H1 (cell line): ENCODE data around the gene CES4A. TPM values are rescaled to one million over a fixed set of nuclear protein-coding genes. Genes with fewer than 3 reads are reported as not detected.

Experiments used
- CTCF ChIA-PET: fragments of 300-600 bp; sonication (Branson Sonifier 250); formaldehyde crosslinking; loops from one replicate; lab custom pipeline; 2021; ENCODE audit not compliant: partially characterized antibody; lab: Charles Lee
- POLR2A ChIA-PET: fragments of 300-600 bp; sonication (Branson Sonifier 250); formaldehyde crosslinking; loops from one replicate; lab custom pipeline; 2021; ENCODE audit warnings: inconsistent platforms; ENCODE audit not compliant: partially characterized antibody; lab: Charles Lee
- DNase-seq, 2 experiments: peaks; one replicate each; pipeline versions ENCODE4 v3.0.0 to v3.0.0-alpha.2; 2010 to 2022; ENCODE audit warnings: low spot score in 2 of 2, low read depth in 1 of 2, mixed read lengths in 1 of 2
- FAIRE-seq: peaks from 2 replicates; lab custom pipeline; 2011; peaks lifted over from hg19 to GRCh38; lab: Jason Lieb, UNC
- H2AFZ ChIP-seq: 2 replicates; pipeline ENCODE4 v1.8.1; 2012; ENCODE audit warnings: low read length, inconsistent platforms
- H2AK5ac ChIP-seq: 2 replicates; pipeline ENCODE4 v1.6.1; 2013; ENCODE audit warnings: low read depth, low read length
- H2BK120ac ChIP-seq: replicated peaks from 2 replicates; pipeline ENCODE3; 2013; ENCODE audit warnings: low read depth, low read length, inconsistent platforms
- H2BK12ac ChIP-seq: 2 replicates; pipeline ENCODE4 v1.6.1; 2013; ENCODE audit warnings: low read depth, low read length
- H2BK15ac ChIP-seq: 2 replicates; pipeline ENCODE4 v1.6.1; 2013; ENCODE audit warnings: low read length
- H2BK20ac ChIP-seq: 2 replicates; pipeline ENCODE4 v1.6.1; 2013; ENCODE audit warnings: low read length
- H2BK5ac ChIP-seq: 2 replicates; pipeline ENCODE4 v1.6.1; 2013; ENCODE audit warnings: low read depth, low read length
- H3K14ac ChIP-seq: 2 replicates; pipeline ENCODE4 v1.6.1; 2013; ENCODE audit warnings: inconsistent platforms; ENCODE audit not compliant: insufficient read length
- H3K18ac ChIP-seq: 2 replicates; pipeline ENCODE4 v1.6.1; 2013; ENCODE audit warnings: low read length; ENCODE audit errors: extremely low read depth
- H3K23ac ChIP-seq: 2 replicates; pipeline ENCODE4 v1.6.1; 2013; ENCODE audit warnings: inconsistent platforms; ENCODE audit not compliant: insufficient read length
- H3K23me2 ChIP-seq: 2 replicates; pipeline ENCODE4 v1.6.1; 2013; ENCODE audit warnings: low read depth, low read length
- H3K27ac ChIP-seq: 2 replicates; pipeline ENCODE4 v1.6.1; 2011; ENCODE audit warnings: low read depth, low read length, inconsistent platforms
- H3K27me3 ChIP-seq, 4 experiments: replicated peaks in 1 of 4; 1 replicate in 1 of 4; 2 replicates in 3 of 4; pipeline versions ENCODE4 v1.6.1 to v1.8.1; 2011 to 2013; ENCODE audit warnings: low read length in 3 of 4, mild to moderate bottlenecking in 3 of 4, inconsistent platforms in 2 of 4, mixed read lengths in 2 of 4, moderate library complexity in 1 of 4; ENCODE audit not compliant: control insufficient read depth in 3 of 4, insufficient read depth in 3 of 4; ENCODE audit errors: extremely low read depth in 1 of 4
- H3K36me3 ChIP-seq, 4 experiments: 2 replicates each; pipeline versions ENCODE4 v1.6.1 to v1.8.1; 2011 to 2013; ENCODE audit warnings: mild to moderate bottlenecking in 4 of 4, low read length in 3 of 4, moderate library complexity in 2 of 4, control low read depth in 1 of 4, inconsistent platforms in 1 of 4; ENCODE audit not compliant: insufficient read depth in 4 of 4, control insufficient read depth in 2 of 4
- H3K4ac ChIP-seq: replicated peaks from 2 replicates; pipeline ENCODE3; 2013; ENCODE audit warnings: low read length, low read depth, mixed read lengths, inconsistent platforms; ENCODE audit not compliant: insufficient read length
- H3K4me1 ChIP-seq, 4 experiments: replicated peaks in 1 of 4; 1 replicate in 1 of 4; 2 replicates in 3 of 4; pipeline versions ENCODE4 v1.6.1 to v1.8.1; 2011 to 2013; ENCODE audit warnings: low read length in 3 of 4, inconsistent platforms in 2 of 4, mixed read lengths in 1 of 4; ENCODE audit not compliant: insufficient read depth in 4 of 4, control insufficient read depth in 3 of 4
- H3K4me2 ChIP-seq, 2 experiments: 2 replicates each; pipeline versions ENCODE4 v1.6.1 to v1.8.1; 2011 to 2013; ENCODE audit warnings: low read depth in 2 of 2, low read length in 2 of 2, control low read depth in 1 of 2, inconsistent platforms in 1 of 2, mild to moderate bottlenecking in 1 of 2; ENCODE audit not compliant: insufficient read depth in 1 of 2
- H3K4me3 ChIP-seq, 4 experiments: fragments of 200-600, 300-600 bp in 1 of 4; sonication (generic), shearing (Covaris generic), sonication (Bioruptor Twin) in 1 of 4; 2 replicates each; pipeline versions ENCODE4 v1.5.1 to v1.8.1; 2011 to 2016; ENCODE audit warnings: low read length in 4 of 4, low read depth in 3 of 4, control low read depth in 2 of 4, inconsistent platforms in 2 of 4, mild to moderate bottlenecking in 2 of 4, mixed read lengths in 1 of 4, moderate library complexity in 1 of 4; ENCODE audit not compliant: insufficient read depth in 2 of 4; ENCODE audit errors: extremely low read depth in 1 of 4
- H3K56ac ChIP-seq: replicated peaks from 2 replicates; pipeline ENCODE3; 2013; ENCODE audit warnings: low read depth, mild to moderate bottlenecking, mixed read lengths, low read length, inconsistent platforms; ENCODE audit not compliant: insufficient read length
- H3K79me1 ChIP-seq: 2 replicates; pipeline ENCODE4 v1.6.1; 2013; ENCODE audit warnings: low read depth, low read length, control low read depth
- H3K79me2 ChIP-seq, 2 experiments: 2 replicates each; pipeline versions ENCODE4 v1.6.1 to v1.8.1; 2012 to 2013; ENCODE audit warnings: low read length in 2 of 2, mild to moderate bottlenecking in 2 of 2, inconsistent platforms in 1 of 2; ENCODE audit not compliant: insufficient read depth in 2 of 2, control insufficient read depth in 1 of 2
- H3K9ac ChIP-seq, 4 experiments: replicated peaks in 1 of 4; 1 replicate in 1 of 4; 2 replicates in 3 of 4; pipeline versions ENCODE4 v1.6.1 to v1.8.1; 2011 to 2013; ENCODE audit warnings: low read depth in 3 of 4, low read length in 3 of 4, control low read depth in 2 of 4, mild to moderate bottlenecking in 2 of 4, moderate library complexity in 2 of 4, inconsistent platforms in 1 of 4; ENCODE audit errors: extremely low read depth in 1 of 4
- H3K9me3 ChIP-seq, 2 experiments: 2 replicates each; pipeline versions ENCODE4 v1.6.1 to v1.8.1; 2012 to 2013; ENCODE audit warnings: mild to moderate bottlenecking in 2 of 2, moderate library complexity in 2 of 2, control low read depth in 1 of 2, inconsistent platforms in 1 of 2, low read depth in 1 of 2, low read length in 1 of 2, mixed read lengths in 1 of 2; ENCODE audit not compliant: insufficient read depth in 2 of 2
- H4K20me1 ChIP-seq, 2 experiments: replicated peaks in 1 of 2; 2 replicates each; pipeline versions ENCODE3 to v1.8.1; 2011 to 2013; ENCODE audit warnings: inconsistent platforms in 2 of 2, low read length in 2 of 2, mild to moderate bottlenecking in 1 of 2; ENCODE audit not compliant: insufficient read depth in 2 of 2, control insufficient read depth in 1 of 2
- H4K5ac ChIP-seq: 2 replicates; pipeline ENCODE4 v1.6.1; 2013; ENCODE audit warnings: low read length, low read depth, mixed read lengths, inconsistent platforms; ENCODE audit not compliant: insufficient read length
- H4K8ac ChIP-seq: 2 replicates; pipeline ENCODE4 v1.8.0; 2013; ENCODE audit warnings: mild to moderate bottlenecking, moderate library complexity, low read length, inconsistent platforms; ENCODE audit not compliant: insufficient read depth; ENCODE audit errors: extremely low read depth
- H4K91ac ChIP-seq: replicated peaks from 2 replicates; pipeline ENCODE3; 2013; ENCODE audit warnings: low read length, mixed read lengths, inconsistent platforms; ENCODE audit not compliant: insufficient read length
- BCL11A ChIP-seq, 2 experiments: IDR thresholded peaks; one replicate each; pipeline ENCODE4 v1.6.1; 2011; ENCODE audit warnings: low read depth in 2 of 2, low read length in 2 of 2, mild to moderate bottlenecking in 2 of 2
- GABPA ChIP-seq: IDR thresholded peaks from 2 replicates; pipeline ENCODE4 v1.6.1; 2011; ENCODE audit warnings: mild to moderate bottlenecking, low read length, moderate library complexity, borderline replicate concordance; ENCODE audit not compliant: insufficient read depth
- POU5F1 ChIP-seq: IDR thresholded peaks from 2 replicates; pipeline ENCODE4 v1.6.1; 2011; ENCODE audit warnings: low read depth, mild to moderate bottlenecking, low read length, moderate library complexity
- RAD21 ChIP-seq, 2 experiments: IDR thresholded peaks in 1 of 2; conservative IDR thresholded peaks in 1 of 2; 2 replicates each; pipeline ENCODE4 v1.6.1; 2011; ENCODE audit warnings: low read depth in 2 of 2, low read length in 2 of 2, improper control_type of control experiment in 1 of 2, inconsistent platforms in 1 of 2, mild to moderate bottlenecking in 1 of 2, moderate library complexity in 1 of 2
- RBBP5 ChIP-seq: IDR thresholded peaks from 2 replicates; pipeline ENCODE4 v1.7.1; 2012; ENCODE audit warnings: low read depth, mild to moderate bottlenecking, inconsistent platforms, low read length, moderate library complexity, borderline replicate concordance
- WGBS, 2 experiments: shearing (Covaris generic) in 1 of 2; methylation state at CpG; one replicate each; pipeline versions ENCODE4 v1.1.6 to v1.1.7; 2013 to 2015; ENCODE audit warnings: low lambda C conversion rate in 2 of 2, mixed read lengths in 2 of 2, inconsistent platforms in 1 of 2, low coverage in 1 of 2, missing lambda C conversion rate in 1 of 2; ENCODE audit not compliant: insufficient replicate concordance in 2 of 2, insufficient coverage in 1 of 2, insufficient read length in 1 of 2; ENCODE audit errors: extremely low coverage in 1 of 2, missing lambda C conversion rate in 1 of 2; 5-methylcytosine and 5-hydroxymethylcytosine counted together
- polyA plus RNA-seq, 7 experiments: library from polyadenylated mRNA; depleted of rRNA in 3 of 7; stranded (reverse) in 5 of 7; unstranded in 2 of 7; fragments of >200 nt in 5 of 7; fragments of 200-250 nt in 2 of 7; gene quantifications; 1 replicate in 5 of 7; 2 replicates in 1 of 7; 4 replicates in 1 of 7; pipeline versions ENCODE4 v1.2.1 to v1.2.3, GENCODE V29; 2011 to 2013; ENCODE audit warnings: missing spikeins in 2 of 7, mixed read lengths in 2 of 7
- total RNA-seq: library from RNA; stranded (reverse); fragmentation: NEBNext Ultra II Directional; extraction: Animal tissue kit (Norgen Biotek cat#: 25700); gene quantifications from 2 replicates; pipeline ENCODE4 v1.2.1, GENCODE V29; 2021

Gene CES4A
- total and polyA plus RNA-seq, 2 of the 8 experiments (the other 6 are each of a cell fraction or from before 2014, with no cell fraction given): 0.93 to 1.5 TPM

DNA sequence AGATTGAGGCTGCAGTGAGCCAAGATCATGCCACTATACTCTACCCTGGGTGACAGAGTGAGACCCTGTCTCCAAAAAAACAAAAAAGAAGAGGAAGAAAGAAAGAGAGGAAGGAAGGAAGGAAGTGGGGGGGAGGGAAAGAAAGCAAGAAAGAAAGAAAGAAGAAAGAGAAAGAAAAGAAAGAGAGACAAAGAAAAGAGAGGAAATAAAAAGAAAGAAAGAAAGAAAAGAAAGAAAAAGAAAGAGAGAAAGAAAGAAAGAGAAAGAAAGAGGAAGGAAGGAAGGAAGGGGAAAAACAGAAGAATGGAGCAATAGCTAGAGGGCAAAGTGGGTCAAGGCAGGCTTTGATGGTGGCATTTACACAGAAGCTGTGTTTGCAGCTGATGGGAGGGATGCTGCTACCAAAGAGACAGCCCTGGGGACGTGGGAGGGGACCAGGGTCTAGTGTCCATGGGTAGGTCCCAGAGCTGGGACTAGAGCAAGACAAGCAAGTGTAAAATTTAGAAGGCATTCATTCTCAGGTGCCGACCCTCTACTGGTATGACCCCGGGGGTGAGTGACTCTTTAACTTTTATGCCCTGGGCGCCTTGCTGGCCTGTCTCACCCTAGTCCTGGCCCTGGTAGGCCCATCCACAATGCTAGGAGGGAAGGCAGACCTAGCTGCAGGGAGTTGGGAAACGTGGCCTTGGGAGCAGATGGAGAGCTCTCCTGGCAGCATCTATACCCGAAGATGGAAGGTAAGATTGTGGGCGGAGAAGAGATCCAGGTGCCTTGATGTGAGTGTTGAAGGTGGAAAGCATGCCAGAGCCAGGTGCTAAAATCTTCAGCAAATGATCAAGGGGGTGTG is 29.3 kb upstream of the CES4A start:
- no peak overlapping the region for H2BK20ac ChIP-seq
- H2BK5ac ChIP-seq: no peak overlapping the region
- no peak overlapping the region for H4K91ac ChIP-seq
- H3K4ac ChIP-seq: no peak overlapping the region
- no peak overlapping the region for H4K5ac ChIP-seq
- no peak overlapping the region for H3K9ac ChIP-seq
- 77% methylated on average over 7 of the region's 7 CpGs; no CpG with 5 or more reads in 1 of the 2 experiments for WGBS, 2 experiments
- no peak overlapping the region for H3K4me3 ChIP-seq
- H2AFZ ChIP-seq: no peak overlapping the region
- no peak for FAIRE-seq
- H4K20me1 ChIP-seq: no peaks in the 10 kb centered on the region
- H3K9me3 ChIP-seq: no peaks in the 10 kb centered on the region
- no peak overlapping the region for H3K14ac ChIP-seq
- H2BK15ac ChIP-seq: no peak overlapping the region
- H3K27ac ChIP-seq: no peak overlapping the region
- H3K36me3 ChIP-seq: no peaks in the 10 kb centered on the region
- H3K56ac ChIP-seq: no peak overlapping the region
- ChIA-PET CTCF (interaction anchor here (0.7 to 12.2 kb wide), 15 partner anchors 11 to 244 kb away, joined by 3 to 130 read pairs (median 5); partner anchors contain the start of genes B3GNT9 and CIAO2B), POLR2A (interaction anchor here (0.7 to 1.7 kb wide), 2 partner anchors 14 to 145 kb away, joined by 3 to 6 read pairs; no protein-coding TSS in a partner anchor)
- no peak for DNase-seq
- no peak overlapping the region for H3K23ac ChIP-seq
- H2AK5ac ChIP-seq: no peak overlapping the region
- H3K27me3 ChIP-seq: no peaks in the 10 kb centered on the region
- no peaks in the 10 kb centered on the region; the same call in 1 of the 2 replicates for H3K23me2 ChIP-seq
- H3K79me1 ChIP-seq: no peaks in the 10 kb centered on the region
- H3K18ac ChIP-seq: no peak overlapping the region
- H3K4me1 ChIP-seq: peaks cover 0 to 3% (median under 1%) of the 10 kb centered on the region in 4 experiments; a peak in 3 of 7 replicates
- no peak overlapping the region for H2BK120ac ChIP-seq
- no peak overlapping the region; the same call in 1 of the 2 replicates for H4K8ac ChIP-seq
- TF ChIP-seq RBBP5: no peak
- no peak for TF ChIP-seq POU5F1
- no peak for TF ChIP-seq GABPA
- no peak for TF ChIP-seq BCL11A (IDR thresholded peaks at IDR 0.05; ENCODE audit: low read depth in 2 of 2, low read length in 2 of 2)
- TF ChIP-seq RAD21 (IDR thresholded peaks at IDR 0.05 in 1 of 2, conservative IDR thresholded peaks at IDR 0.05 in 1 of 2; ENCODE audit: low read depth in 2 of 2, low read length in 2 of 2): no peak
- no peaks in the 10 kb centered on the region for H3K79me2 ChIP-seq
- no peak overlapping the region for H2BK12ac ChIP-seq
- no peak overlapping the region for H3K4me2 ChIP-seq
